CD4-positive, alpha-beta T cell treated with Interleukin-6 at 100 ng/mL for 8 hours (primary cell): ENCODE data around the gene STK32C.
A peak's percentile ranks its signal among the peaks of the same experiment; 100 is the strongest.
"Not testable (repeated sequence)": the region's sequence is repeated elsewhere in the genome, so short reads cannot be mapped to it uniquely, and the experiment has no call there.

Experiments
- DNase-seq: peaks from one replicate; pipeline ENCODE4 v3.0.0-alpha.2; 2020; ENCODE audit warnings: mixed read lengths, low spot score

Gene STK32C

GRCh38 chr10:132337854-132338253, 30.1 kb upstream of the STK32C start:
- DNase-seq: not testable (repeated sequence)

DNA sequence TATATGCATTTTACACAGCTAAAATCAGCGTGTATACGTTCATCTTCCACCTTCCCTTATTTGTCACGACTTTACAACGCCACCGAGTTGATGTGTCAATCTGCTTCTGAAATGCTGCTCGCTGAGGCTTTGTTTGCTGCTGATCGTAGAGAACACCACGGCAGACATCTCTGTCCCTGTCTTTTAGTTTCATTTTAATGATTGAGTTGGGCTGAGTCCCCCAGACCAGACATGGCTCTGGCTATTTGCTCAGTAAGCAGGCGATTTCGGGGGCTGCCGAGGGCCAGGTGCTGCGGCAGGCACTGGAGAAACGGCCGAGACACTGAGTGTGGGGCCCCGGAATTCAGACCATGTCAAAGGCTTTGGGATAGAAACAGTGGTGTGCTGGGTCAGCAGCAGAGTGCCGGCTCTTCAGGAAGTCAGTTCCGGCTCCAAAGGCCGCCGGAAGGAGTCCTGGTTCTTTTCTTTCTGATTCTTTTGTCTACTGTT, 29.2 kb upstream of the STK32C start:
- no peak for DNase-seq

- no peak for DNase-seq
These were observed 28.5 kb upstream of the STK32C start for GRCh38 chr10:132336064-132336746.

- DNase-seq: peak; percentile 26
These were observed 27.7 kb upstream of the STK32C start for GRCh38 chr10:132335189-132336063.

DNA sequence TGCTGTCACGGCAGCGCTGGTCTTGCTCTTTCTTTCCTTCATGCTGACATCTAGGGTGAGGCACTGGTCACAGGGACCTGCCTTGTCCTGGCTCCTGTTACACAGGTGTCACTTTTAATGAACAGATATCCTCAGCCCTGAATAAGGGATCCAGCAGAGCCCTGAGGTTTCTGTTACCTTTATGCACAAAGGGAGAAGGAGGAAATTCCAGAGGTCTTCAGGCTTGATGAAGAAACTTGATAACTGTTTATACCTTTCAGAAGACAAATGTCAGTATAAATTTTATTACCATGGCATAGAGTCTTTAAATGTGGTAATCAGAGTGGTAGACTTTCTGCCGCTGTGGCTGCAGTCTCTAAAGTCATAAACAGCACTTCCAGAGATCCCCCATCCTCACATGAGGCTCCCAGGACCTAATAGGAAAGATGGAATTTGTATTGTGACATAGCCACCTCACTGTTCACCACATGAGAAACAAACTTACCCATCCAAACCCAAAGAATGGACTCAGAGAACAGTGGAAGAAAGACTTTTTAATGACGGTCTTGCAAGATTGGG, 27.0 kb upstream of the STK32C start:
- DNase-seq: no peak

GRCh38 chr10:132333386-132333785, 25.6 kb upstream of the STK32C start:
- DNase-seq: no peak

- no peak for DNase-seq
These were observed 24.6 kb upstream of the STK32C start for GRCh38 chr10:132332433-132332754.

GRCh38 chr10:132331601-132332432, 24.1 kb upstream of the STK32C start, which contains the start of gene LRRC27:
TSS of gene LRRC27 (plus strand) at chr10:132332193. CDS start at chr10:132333525, 1,332 bp downstream.
- DNase-seq: peak; percentile 99

DNA sequence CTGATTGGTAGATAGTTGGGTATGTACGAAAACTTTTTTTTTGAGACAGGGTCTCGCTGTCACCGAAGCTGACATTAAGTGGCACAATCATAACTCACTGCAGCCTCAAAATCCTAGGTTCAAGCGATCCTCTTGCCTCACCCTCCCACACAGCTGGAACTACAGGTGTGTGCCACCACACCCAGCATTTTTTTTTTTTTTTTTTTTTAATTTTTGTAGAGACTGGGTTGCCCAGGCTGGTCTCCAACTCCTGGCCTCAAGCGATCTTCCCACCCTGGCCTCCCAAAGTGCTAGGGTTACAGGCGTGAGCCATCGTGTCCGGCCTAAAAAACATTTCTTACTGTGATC, 22.7 kb upstream of the STK32C start:
- DNase-seq: no peak

DNA sequence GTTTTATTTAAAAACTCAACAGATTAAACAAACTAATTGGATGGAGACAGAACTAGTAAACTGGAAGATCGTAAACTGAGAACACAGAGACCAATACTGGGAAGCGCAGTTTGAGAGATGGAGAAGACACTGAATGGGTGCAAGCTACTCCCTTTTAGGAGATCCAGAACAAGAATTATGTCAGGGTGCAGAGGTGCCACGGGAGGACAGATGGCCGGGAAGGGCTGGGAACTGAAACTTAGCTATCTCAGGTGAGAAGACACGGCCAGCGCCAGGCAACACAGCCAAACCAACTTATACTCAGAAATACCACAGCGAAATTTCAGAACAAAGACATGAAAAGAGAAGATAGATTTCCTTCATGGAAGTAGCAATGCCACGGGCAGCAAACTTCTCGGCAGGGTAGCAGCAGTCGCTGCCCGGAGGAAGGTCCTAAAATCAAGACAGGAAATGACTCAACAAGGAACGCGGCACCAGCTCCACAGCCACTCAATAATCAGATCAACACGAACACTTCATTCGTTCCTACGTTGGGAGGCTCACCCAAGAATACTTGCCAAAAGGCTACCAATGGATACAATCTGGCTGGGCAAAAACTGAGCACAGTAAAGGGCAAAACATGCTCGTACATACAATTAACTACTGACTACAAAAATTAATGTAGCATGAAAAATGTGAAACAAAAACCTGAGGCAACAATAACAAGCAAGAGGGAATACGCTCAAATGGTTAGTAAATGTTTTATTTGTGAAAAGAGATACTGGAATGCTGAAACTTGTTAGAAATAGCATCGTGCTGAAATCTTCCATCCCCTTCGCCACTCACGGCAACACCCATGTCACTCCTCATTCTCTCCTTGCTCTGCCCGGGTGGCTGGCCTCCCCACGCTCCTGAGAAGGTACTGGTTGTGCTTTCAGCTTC, 22.1 kb upstream of the STK32C start:
- peak; percentile 37 for DNase-seq

DNA sequence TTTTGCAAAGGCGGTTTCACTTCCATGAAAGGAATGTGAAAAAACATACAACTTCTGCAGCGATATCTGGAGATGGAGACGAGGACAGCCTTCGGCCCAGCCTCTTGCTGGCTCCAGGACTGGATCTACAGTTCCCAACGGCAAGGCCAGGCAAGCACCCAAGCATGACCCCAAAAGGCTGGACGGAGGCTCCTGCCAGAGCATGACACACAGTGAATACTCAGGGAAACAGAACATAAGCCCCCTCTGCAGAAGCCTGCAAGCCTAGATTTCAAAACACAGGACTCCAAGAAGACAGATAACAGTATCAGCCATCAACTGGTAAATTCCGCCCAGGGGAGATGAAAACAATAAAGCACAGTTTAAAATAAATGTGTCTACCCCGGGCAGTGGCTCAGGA, 21.0 kb upstream of the STK32C start:
- DNase-seq: no peak

DNA sequence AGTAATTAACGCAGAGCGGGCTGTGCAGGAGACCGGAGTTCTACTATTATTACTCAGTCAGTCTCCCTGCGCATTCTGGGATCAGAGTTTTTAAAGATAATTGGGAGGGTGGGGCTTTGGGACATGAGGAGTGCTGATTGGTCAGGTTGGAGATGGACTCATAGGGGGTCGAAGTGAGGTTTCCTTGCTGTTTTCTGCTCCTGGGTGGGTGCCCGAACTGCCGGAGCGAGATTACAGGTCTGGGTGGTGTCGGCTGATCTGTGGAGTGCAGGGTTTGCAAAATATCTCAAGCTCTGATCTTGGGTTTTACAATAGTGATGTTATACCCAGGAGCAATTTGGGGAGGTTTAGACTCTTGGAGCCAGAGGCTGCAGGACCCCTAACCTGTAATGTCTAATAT, 20.4 kb upstream of the STK32C start:
- no peak for DNase-seq

- DNase-seq: no peak
These were observed 19.2 kb upstream of the STK32C start for GRCh38 chr10:132326925-132327324.

DNA sequence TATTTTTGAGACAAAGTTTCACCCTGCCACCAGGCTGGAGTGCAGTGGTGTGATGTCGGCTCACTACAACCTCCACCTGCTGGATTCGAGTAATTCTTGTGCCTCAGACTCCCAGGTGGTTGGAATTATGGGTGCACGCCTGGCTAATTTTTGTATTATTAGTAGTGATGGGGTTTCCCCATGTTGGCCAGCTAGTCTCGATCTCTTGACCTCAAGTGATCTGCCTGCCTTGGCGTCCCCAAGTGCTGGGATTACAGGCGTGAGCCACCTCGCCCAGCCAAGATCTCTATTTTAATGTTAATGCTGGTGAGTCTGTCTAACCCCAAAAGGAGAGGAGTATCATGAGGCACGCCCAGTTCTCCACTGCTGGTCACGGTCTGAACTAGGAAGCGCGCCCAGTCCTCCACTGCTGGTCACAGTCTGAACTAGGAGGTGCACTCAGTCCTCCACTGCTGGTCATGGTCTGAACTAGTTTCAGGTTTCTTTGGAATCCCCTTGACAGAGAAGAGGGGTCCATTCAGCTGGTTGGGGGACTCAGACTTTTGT, 18.7 kb upstream of the STK32C start:
- no peak for DNase-seq

DNA sequence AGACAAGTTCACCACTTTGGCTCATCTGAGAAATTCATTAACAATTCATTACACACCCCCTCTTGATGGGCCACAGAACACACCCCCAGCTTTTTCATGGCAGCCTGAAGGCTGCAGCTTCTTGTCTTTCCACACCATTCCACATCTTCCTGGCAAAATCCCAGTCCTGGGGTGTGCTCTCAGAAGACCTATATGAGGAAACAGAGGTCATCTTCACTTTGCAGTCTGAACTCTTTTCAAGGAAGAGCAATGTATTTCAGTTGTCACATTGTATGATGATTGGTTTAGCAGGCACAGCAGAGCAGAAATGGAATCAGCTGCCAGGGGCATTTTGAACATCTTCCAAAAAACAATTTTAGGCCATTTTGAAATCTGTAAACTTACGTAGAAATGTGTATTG, 16.4 kb upstream of the STK32C start:
- no peak for DNase-seq

DNA sequence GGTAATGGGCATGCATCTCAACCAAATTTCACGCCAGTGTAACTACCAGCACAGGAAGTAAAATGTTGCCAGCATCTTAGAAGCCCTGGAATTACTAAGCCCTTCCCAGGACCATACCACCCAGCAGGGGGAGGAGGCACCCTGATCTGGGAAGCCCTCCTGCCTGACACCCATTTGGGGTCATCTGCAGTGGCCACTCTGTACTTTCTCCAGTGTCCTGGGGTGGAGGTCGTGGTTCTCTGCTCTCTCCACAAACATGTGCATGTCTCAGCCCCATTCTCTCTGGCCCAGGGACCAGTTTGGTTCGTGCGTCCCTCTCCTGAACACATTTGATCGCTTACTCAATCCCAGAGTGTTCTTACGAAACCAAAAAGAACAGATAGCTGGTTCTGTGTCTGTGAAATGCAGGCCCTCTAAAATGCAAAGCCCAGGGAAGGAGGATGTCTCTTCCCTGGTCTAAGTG, 14.9 kb upstream of the STK32C start:
- no peak for DNase-seq

- no peak for DNase-seq
These were observed 14.0 kb upstream of the STK32C start for GRCh38 chr10:132321726-132322125.

GRCh38 chr10:132320654-132321469, 13.1 kb upstream of the STK32C start:
- no peak for DNase-seq

GRCh38 chr10:132319853-132320653, 12.3 kb upstream of the STK32C start:
- no peak for DNase-seq
